GM12878 (cell line): ENCODE data around the gene SYCP2. TPM values are rescaled to one million over a fixed set of nuclear protein-coding genes. Genes with fewer than 3 reads are reported as not detected.
A peak's percentile ranks its signal among the peaks of the same experiment; 100 is the strongest.

Experiments used
- GABPA ChIP-seq: IDR thresholded peaks from 2 replicates; pipeline ENCODE4 v1.6.1; 2014; ENCODE audit warnings: antibody characterized with exemption, low read depth, mild to moderate bottlenecking, inconsistent platforms
- HCFC1 ChIP-seq: fragments of 150-350 bp; IDR thresholded peaks from 2 replicates; pipeline ENCODE4 v1.6.1; 2014; ENCODE audit warnings: low read length
- IKZF2 ChIP-seq, 2 experiments: fragments of 450-650 bp; IDR thresholded peaks; 2 replicates each; pipeline ENCODE4 v1.6.1; 2017; ENCODE audit warnings: mild to moderate bottlenecking in 2 of 2, moderate library complexity in 2 of 2
- JUNB ChIP-seq: IDR thresholded peaks from 2 replicates; pipeline ENCODE4 v1.6.1; 2016; ENCODE audit warnings: antibody characterized with exemption, mild to moderate bottlenecking
- MEF2B ChIP-seq: fragments of 450-650 bp; IDR thresholded peaks from 2 replicates; pipeline ENCODE4 v1.6.1; 2018; ENCODE audit warnings: mild to moderate bottlenecking, moderate library complexity; ENCODE audit not compliant: partially characterized antibody, poor library complexity, severe bottlenecking
- MYB ChIP-seq: fragments of 150-350 bp; IDR thresholded peaks from 2 replicates; pipeline ENCODE4 v1.6.1; 2014; ENCODE audit warnings: mild to moderate bottlenecking, low read depth, low read length, borderline replicate concordance
- NFYB ChIP-seq: IDR thresholded peaks from 2 replicates; pipeline ENCODE4 v1.6.1; 2011; ENCODE audit warnings: low read depth, mild to moderate bottlenecking, low read length, improper control_type of control experiment, moderate library complexity; ENCODE audit not compliant: insufficient read depth
- NKRF ChIP-seq: fragments of 450-650 bp; conservative IDR thresholded peaks from 2 replicates; pipeline ENCODE4 v1.6.1; 2017; ENCODE audit warnings: mild to moderate bottlenecking, moderate library complexity
- NR2C2 ChIP-seq: IDR thresholded peaks from 2 replicates; pipeline ENCODE4 v1.6.1; 2011; ENCODE audit warnings: borderline replicate concordance, low read depth; ENCODE audit not compliant: control insufficient read depth, insufficient read length
- RFX5 ChIP-seq: IDR thresholded peaks from 2 replicates; pipeline ENCODE4 v1.6.1; 2011; ENCODE audit warnings: low read depth, low read length, improper control_type of control experiment
- SIX5 ChIP-seq: IDR thresholded peaks from 2 replicates; pipeline ENCODE4 v1.6.1; 2011; ENCODE audit warnings: mild to moderate bottlenecking, low read depth, low read length, moderate library complexity; ENCODE audit not compliant: severe bottlenecking
- SP1 ChIP-seq: IDR thresholded peaks from one replicate; pipeline ENCODE4 v1.6.1; 2011; ENCODE audit warnings: low read depth, low read length
- STAT1 ChIP-seq: fragments of 450-650 bp; conservative IDR thresholded peaks from 2 replicates; pipeline ENCODE4 v1.6.1; 2014; ENCODE audit warnings: antibody characterized with exemption, mild to moderate bottlenecking
- USF1 ChIP-seq: IDR thresholded peaks from 2 replicates; pipeline ENCODE4 v1.6.1; 2011; ENCODE audit warnings: borderline replicate concordance, low read depth, mild to moderate bottlenecking, moderate library complexity, mixed read lengths, low read length; ENCODE audit not compliant: insufficient read depth; ENCODE audit errors: extremely low read length
- ZNF24 ChIP-seq: fragments of 450-650 bp; IDR thresholded peaks from 2 replicates; pipeline ENCODE4 v1.6.1; 2017; ENCODE audit warnings: antibody characterized with exemption, mild to moderate bottlenecking
- ZNF274 ChIP-seq: IDR thresholded peaks from one replicate; pipeline ENCODE4 v1.8.0; 2011; ENCODE audit not compliant: insufficient read length, insufficient read depth
- polyA plus RNA-seq, 11 experiments: library from polyadenylated mRNA; depleted of rRNA in 4 of 11; unstranded in 6 of 11; stranded (reverse) in 5 of 11; fragments of >200 nt; fragmentation: Nextera tagmentation in 4 of 11; fragmentation: Illumina TruSeq in 1 of 11; extraction: Ambion mirVana in 4 of 11; extraction: Trizol in 1 of 11; gene quantifications; 1 replicate in 1 of 11; 2 replicates in 10 of 11; pipeline versions ENCODE4 v1.2.1 to v1.2.3, GENCODE V29; 2011 to 2016; ENCODE audit warnings: inconsistent platforms in 2 of 11, missing spikeins in 2 of 11, low read depth in 1 of 11
- total RNA-seq, 4 experiments: library from RNA; depleted of rRNA in 3 of 4; stranded (reverse); fragments of >200 nt in 3 of 4; fragmentation: Illumina TruSeq in 1 of 4; extraction: Trizol in 1 of 4; gene quantifications; 2 replicates each; pipeline versions ENCODE4 v1.2.1 to v1.2.3, GENCODE V29; 2013 to 2021
- TF ChIP-seq, protein P1 (sequence below): IDR thresholded peaks from 2 replicates; pipeline ENCODE4 v1.6.1; 2012; ENCODE audit warnings: low read depth, low read length, improper control_type of control experiment
- TF ChIP-seq, protein P2 (sequence below): fragments of 450-650 bp; formaldehyde crosslinking; IDR thresholded peaks from 2 replicates; pipeline ENCODE4 v1.5.0; 2022; ENCODE audit warnings: mild to moderate bottlenecking, missing genetic modification characterization
- TF ChIP-seq, protein P3 (sequence below): IDR thresholded peaks from 2 replicates; pipeline ENCODE4 v1.6.1; 2012; ENCODE audit warnings: mild to moderate bottlenecking, low read depth, low read length

SYCP2 gene
- total and polyA plus RNA-seq, 10 of the 15 experiments (the other 5 are each of a cell fraction or from before 2014, with no cell fraction given) = 0.01 to 0.18 (median 0.09) TPM; not detected in 2

DNA sequence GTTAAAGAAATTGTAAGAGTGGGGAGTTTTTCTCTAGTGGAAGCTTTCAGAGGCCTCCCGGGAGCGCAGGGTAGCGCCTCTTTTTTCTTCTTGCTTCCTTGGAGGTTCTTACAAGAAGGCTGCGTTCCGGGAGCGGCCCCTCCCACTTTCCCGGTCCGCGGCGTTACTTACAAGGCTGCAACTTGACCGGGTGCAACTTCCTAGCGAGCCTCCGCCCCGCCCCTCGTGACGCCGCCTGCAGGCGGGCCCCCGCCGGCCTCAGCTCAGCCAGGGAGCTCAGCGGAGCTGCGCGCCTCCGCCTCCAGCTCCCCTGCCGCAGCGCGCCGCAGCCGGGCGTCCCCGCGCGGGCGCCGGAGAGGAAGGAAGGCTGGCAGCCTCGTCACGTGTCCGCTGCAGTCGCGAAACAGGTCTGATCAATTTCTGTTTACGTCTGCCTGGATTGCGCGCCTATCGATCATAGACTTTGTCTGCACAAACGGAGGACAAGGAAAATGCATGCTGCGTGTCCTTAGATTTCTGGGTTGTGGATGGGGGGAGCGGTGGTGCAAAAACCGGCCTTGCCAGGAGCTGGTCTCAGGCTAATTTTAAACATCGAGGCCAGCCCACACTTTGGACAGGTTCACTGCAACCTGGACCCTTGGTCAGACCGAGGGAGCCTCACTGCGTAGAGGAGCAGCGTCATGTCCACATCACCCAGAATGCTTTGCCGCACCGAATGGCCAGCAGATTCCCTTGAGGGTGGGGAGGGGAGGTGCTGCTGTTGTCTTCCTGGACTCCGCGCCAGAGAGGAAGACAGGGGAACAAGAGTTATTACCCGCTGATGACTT is 6.9 kb upstream of the SYCP2 start, which contains the start of the genes FAM217B and PPP1R3D (continued):
- TF ChIP-seq MYB = no peak
- TF ChIP-seq NKRF = peak; percentile 50
- peak; percentile 13 for TF ChIP-seq HCFC1
- peak; percentile 44 for TF ChIP-seq SP1
- TF ChIP-seq, protein P1, sequence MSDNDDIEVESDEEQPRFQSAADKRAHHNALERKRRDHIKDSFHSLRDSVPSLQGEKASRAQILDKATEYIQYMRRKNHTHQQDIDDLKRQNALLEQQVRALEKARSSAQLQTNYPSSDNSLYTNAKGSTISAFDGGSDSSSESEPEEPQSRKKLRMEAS = peak; percentile 51; the same call in 1 of the 2 replicates
- no peak; a peak in 1 of 4 replicates for TF ChIP-seq IKZF2 (IDR thresholded peaks at IDR 0.05)
- TF ChIP-seq STAT1 = no peak
- no peak for TF ChIP-seq RFX5
- TF ChIP-seq ZNF24 = no peak
- no peak for TF ChIP-seq ZNF274
- peak; percentile 86 for TF ChIP-seq USF1
- no peak for TF ChIP-seq NFYB
- no peak for TF ChIP-seq SIX5
- no peak for TF ChIP-seq JUNB
- TF ChIP-seq, protein P2, sequence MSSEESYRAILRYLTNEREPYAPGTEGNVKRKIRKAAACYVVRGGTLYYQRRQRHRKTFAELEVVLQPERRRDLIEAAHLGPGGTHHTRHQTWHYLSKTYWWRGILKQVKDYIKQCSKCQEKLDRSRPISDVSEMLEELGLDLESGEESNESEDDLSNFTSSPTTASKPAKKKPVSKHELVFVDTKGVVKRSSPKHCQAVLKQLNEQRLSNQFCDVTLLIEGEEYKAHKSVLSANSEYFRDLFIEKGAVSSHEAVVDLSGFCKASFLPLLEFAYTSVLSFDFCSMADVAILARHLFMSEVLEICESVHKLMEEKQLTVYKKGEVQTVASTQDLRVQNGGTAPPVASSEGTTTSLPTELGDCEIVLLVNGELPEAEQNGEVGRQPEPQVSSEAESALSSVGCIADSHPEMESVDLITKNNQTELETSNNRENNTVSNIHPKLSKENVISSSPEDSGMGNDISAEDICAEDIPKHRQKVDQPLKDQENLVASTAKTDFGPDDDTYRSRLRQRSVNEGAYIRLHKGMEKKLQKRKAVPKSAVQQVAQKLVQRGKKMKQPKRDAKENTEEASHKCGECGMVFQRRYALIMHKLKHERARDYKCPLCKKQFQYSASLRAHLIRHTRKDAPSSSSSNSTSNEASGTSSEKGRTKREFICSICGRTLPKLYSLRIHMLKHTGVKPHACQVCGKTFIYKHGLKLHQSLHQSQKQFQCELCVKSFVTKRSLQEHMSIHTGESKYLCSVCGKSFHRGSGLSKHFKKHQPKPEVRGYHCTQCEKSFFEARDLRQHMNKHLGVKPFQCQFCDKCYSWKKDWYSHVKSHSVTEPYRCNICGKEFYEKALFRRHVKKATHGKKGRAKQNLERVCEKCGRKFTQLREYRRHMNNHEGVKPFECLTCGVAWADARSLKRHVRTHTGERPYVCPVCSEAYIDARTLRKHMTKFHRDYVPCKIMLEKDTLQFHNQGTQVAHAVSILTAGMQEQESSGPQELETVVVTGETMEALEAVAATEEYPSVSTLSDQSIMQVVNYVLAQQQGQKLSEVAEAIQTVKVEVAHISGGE = no peak
- peak; percentile 86 for TF ChIP-seq MEF2B
- no peak for TF ChIP-seq NR2C2
- TF ChIP-seq GABPA = no peak
- TF ChIP-seq, protein P3, sequence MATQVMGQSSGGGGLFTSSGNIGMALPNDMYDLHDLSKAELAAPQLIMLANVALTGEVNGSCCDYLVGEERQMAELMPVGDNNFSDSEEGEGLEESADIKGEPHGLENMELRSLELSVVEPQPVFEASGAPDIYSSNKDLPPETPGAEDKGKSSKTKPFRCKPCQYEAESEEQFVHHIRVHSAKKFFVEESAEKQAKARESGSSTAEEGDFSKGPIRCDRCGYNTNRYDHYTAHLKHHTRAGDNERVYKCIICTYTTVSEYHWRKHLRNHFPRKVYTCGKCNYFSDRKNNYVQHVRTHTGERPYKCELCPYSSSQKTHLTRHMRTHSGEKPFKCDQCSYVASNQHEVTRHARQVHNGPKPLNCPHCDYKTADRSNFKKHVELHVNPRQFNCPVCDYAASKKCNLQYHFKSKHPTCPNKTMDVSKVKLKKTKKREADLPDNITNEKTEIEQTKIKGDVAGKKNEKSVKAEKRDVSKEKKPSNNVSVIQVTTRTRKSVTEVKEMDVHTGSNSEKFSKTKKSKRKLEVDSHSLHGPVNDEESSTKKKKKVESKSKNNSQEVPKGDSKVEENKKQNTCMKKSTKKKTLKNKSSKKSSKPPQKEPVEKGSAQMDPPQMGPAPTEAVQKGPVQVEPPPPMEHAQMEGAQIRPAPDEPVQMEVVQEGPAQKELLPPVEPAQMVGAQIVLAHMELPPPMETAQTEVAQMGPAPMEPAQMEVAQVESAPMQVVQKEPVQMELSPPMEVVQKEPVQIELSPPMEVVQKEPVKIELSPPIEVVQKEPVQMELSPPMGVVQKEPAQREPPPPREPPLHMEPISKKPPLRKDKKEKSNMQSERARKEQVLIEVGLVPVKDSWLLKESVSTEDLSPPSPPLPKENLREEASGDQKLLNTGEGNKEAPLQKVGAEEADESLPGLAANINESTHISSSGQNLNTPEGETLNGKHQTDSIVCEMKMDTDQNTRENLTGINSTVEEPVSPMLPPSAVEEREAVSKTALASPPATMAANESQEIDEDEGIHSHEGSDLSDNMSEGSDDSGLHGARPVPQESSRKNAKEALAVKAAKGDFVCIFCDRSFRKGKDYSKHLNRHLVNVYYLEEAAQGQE = no peak
